HG03565 (cell line): ENCODE data around the gene NR4A3.
A peak's percentile ranks its signal among the peaks of the same experiment; 100 is the strongest.
"Not testable (repeated sequence)": the region's sequence is repeated elsewhere in the genome, so short reads cannot be mapped to it uniquely, and the experiment has no call there.

Source experiments
- ATAC-seq: cut with Tn5 transposase; IDR thresholded peaks from one replicate; pipeline ENCODE4 v1.9.1; 2021; ENCODE audit warnings: mild to moderate bottlenecking, moderate library complexity; ENCODE audit not compliant: unreplicated experiment

NR4A3 gene

DNA sequence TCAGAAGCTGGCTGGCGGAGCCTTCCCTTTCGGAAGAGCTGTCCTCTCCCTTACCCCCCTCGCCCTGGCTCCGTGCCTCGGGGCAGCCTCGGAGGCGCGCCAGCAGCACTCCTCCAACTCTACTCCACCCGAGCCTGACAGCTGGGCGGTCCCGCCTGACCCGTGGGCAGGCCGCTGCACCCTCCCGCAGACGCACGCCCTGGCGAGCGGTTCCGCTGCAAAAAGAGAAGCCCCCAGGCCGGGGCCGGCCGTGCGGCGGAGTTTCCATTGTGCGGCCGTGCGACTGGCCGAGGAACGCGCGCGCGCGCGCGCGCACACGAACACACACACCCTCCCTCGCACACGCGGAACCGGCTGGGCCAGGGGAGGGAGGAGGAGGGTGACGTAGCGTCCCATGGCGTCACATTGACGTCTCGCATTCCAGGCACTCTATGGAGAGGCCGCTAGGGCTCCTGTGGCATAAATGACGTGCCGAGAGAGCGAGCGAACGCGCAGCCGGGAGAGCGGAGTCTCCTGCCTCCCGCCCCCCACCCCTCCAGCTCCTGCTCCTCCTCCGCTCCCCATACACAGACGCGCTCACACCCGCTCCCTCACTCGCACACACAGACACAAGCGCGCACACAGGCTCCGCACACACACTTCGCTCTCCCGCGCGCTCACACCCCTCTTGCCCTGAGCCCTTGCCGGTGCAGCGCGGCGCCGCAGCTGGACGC, at the start of gene NR4A3:
NR4A3 (plus strand) TSS at position 490 of the 713 bp plus-strand sequence. CDS start 6,158 bp downstream, outside the sequence.
- peak; percentile 29 for ATAC-seq

DNA sequence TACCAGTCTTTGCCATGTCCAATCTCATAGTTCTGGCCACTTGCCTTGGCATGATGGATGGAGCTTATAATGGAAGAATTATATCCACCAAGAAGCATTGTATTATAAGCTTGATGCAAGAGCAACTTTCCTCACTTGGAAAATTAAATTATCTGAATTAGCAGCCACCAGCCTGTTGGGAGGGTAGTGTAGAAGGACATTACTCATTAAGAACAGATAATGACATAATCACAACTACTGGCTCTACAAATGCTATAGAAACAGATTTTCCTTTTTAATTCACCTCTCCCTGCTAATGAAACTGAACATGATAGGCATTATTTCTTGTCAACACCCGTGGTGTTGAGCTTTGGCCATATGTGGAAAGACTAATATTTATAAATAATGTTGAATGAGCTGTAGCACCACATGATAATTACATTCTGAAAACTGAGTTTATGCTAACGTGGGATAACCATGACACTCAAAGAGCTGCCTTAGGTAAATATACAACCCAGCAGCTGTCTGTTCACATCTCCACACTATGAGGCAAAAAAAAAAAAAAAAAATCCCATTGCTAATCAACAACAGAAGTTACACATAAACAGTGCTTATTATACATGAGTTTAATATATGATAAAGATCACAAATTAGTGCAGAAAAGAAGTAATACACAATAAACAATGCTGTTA, 48.1 kb upstream of the NR4A3 start:
- ATAC-seq, result no peak

DNA sequence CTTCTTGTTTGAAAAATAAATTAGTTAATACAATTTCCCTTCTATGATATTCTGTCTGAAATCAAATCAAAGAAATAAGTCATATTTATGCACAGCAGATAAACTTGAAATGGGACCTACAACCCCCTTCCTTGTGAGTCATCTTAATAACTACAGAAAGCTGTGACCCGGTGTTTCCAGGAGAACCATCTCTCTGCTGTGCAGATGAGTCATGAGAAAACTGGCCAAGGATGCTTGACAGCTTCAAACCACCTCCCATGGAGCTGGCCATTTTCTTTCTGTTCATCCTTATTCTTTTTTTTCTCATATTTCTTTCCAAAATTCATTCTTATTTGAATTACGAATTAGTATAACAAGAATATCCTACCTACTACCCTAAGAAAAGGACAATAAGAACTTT, 43.4 kb upstream of the NR4A3 start:
- ATAC-seq, result no peak

DNA sequence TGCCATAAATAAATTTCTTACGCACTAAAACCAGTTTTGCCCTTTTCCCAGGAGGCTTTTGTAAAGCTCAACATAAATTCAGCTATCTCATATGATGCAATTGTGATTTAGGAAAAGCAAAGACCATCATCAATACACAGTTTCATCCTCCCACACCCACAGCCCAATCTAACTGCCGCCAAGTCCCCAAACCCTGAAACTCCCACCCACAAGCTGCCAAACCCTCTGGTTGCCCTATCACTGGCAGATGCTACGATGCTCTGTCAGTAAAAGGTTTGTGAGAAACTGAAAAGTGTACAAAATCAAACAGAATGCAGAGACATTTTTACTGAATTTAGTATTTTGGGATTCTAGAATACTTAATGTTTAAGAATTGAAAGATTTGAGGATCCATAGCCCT, 42.8 kb upstream of the NR4A3 start:
- no peak for ATAC-seq

DNA sequence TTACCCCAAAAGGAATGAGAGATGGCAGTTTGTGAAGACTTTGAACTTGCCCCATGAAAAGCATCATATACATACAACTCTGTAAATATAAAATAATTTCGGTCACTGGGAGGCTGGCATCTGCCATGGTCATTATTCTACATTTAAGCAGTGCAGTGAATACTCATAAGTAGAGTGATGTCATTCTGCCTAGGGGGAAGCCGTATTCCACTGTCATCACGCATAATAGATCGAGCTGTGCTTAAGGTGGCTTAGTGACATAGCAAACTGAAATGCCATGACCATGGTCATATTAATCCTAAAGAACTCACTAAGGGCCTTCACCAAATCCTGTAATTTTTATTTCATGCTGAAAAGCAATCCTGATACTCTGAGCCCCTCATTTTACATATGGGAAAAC, 42.4 kb upstream of the NR4A3 start:
- no peak for ATAC-seq

DNA sequence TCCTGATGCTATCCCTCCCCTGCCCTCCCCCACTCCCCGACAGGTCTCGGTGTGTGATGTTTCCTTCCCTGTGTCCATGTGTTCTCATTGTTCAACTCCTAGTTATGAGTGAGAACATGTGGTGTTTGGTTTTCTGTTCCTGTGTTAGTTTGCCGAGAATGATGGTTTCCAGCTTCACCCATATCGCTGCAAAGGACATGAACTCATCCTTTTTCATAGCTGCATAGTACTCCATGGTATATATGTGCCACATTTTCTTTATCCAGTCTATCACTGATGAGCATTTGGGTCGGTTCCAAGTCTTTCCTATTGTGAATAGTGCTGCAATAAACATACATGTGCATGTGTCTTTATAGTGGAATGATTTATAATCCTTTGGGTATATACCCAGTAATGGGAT, 39.3 kb upstream of the NR4A3 start:
- not testable (repeated sequence) for ATAC-seq

DNA sequence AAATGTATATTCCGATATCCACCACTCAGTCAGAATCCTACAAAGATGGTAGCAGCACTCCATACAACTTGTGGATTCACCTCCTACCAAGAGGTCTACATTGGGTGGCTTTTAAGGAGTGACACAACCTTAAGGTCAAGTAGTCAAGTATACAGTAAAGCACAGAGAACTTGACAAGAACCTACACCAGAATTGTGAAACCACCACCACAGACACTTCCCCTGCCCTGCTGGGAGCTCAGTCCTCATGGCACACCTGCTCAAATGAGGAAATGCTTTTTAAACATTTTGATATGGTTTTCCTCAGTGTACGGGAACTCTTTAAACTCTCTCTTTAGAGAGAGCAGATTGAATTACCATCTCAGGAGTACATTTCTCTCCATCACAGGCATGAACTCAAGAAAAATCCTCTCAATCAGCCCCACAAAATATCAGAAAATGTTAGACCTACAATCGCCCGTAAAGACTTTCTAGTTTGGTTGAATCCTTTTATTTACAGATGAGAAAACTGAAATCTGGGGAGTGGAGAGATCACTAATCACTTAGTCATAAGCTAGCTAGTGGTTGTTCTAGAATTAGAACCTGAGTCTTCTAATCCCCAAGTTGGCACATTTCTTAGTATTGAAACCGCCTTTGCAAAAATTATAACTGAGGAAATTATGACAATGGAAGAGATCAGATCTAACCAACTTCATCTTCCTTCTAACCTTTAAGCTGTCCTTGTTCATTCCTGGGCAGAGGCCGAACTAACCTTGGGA, 38.5 kb upstream of the NR4A3 start:
- ATAC-seq, result no peak

DNA sequence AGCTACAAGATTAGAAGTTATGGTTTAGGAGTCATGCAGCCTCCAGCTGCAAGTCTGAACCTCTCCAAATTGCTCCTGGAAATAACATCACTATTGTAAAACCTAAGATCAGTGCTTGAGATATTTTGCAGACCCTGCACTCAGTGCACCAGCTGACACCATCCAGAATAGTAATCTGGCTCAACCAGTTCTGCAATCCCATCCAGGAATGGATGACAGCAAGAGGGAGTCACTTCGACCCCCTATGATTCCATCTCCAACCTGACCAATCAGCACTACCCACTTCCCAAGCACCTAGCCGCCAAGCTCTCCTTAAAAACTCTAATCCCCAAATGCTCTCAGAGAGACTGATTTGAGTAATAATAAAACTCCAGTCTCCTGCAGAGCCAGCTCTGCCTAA, 37.9 kb upstream of the NR4A3 start:
- ATAC-seq, result no peak

DNA sequence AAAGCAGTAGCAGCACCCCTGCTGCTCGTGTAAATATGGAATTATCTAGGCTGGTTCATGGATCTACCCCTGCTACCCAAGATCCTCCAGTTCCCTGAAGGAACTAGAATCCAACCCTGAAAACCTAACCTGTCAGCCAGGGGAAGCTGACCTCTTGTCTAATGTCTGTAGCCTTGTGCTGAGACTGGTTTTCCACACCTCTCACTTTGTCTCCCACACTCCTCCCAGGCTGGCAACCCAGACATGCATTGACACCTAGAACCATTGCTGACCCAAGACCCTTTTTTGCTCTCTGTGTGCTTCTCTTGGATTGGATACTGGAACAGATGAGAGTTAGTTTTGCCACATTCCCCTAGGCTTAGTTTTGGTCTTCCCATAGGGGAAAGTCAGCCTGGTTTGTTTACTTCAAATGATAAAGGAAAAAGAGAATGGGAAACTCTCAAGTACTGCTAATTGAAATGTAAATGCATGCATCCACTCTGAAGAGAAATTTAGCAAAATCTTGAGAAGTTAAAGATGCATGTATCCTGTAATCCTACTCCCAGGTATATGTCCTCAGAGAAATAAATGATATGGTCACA, 36.6 kb upstream of the NR4A3 start:
- no peak for ATAC-seq

DNA sequence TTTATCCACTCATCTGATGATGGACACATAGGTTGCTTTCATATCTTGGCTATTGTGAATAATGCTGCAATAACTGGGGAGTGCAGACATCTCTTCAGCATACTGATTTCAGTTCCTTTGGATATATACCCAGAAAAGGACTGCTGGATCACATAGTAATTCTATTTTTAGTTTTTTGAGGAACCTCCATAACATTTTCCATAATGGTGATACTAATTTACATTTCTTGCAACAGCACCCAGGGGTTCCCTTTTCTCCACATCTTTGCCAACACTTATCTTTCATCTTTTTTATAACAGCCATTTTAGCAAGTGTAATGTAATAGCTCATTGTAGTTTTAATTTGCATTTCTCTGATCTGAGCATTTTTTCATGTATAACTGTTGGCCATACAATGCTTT, 34.1 kb upstream of the NR4A3 start:
- ATAC-seq, result no peak

DNA sequence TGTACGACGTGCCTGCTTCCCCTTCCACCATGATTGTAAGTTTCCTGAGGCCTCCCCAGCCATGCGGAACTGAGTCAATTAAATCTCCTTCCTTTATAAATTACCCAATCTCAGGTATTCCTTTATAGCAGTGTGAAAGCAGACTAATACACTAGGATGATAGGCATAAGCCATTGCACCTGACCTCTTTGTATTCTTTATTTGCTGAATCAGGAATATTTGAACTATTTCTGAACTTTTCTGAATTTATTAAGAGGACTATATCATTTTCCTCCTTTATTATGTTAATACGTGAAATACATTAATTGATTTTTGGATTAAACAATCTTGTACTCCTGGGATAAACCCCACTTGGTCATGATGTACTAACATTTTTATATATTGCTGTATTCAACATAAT, 28.2 kb upstream of the NR4A3 start:
- ATAC-seq, result no peak

DNA sequence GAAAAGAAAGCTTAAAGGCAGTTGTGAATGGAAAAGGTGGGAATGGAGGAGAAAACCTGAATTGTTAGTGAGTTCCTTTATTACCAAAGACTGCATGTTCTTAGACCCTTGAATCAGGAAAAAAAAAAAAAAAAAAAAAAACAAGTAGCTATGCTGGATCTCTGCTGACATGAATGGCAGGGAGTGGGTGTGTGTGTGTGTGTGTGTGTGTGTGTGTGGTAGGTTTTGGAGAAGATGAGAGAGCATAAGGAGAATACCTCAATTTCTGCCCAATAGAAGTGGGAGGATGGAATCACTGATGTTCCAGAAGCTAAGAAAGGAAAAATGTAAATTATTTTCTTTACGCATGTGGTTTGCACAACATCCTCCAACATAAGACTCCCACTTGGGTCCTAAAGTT, 25.5 kb upstream of the NR4A3 start:
- ATAC-seq, result no peak

DNA sequence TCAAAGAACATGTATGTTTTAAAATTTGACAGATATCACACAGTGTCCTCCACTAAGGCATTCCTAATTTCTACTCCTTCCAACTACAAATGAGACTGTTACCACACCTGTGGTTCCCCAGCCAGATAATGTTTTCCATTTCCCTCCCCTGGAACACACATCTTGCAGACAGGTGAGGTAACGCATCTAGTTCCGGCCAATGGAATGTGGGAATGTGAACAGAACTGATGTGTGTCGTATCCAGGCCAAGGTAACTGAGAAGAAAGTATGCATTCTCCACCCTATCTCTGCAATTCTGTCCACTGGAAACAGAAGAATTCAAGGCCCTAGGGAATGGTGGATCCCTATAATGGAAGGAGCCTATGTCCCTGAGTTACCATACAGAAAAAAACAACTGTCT, 19.9 kb upstream of the NR4A3 start:
- no peak for ATAC-seq

DNA sequence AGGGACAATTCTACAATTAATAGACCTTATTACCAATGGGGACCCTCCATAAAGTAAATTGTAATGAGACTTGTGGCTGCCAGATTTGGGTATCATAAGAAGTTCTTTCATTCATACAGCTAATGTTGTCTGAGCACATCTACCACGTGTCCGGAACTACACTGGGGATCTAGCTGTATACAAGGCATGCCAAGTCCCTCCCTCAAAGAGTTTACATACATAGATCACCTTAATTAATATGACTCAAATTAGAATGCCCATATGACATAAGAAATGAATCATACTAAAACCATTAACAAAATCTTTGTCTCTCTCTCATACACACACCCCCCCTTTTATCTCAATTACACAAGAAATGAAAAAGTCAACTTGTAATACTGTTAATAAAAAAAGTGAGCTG, 18.0 kb upstream of the NR4A3 start:
- ATAC-seq, result no peak

DNA sequence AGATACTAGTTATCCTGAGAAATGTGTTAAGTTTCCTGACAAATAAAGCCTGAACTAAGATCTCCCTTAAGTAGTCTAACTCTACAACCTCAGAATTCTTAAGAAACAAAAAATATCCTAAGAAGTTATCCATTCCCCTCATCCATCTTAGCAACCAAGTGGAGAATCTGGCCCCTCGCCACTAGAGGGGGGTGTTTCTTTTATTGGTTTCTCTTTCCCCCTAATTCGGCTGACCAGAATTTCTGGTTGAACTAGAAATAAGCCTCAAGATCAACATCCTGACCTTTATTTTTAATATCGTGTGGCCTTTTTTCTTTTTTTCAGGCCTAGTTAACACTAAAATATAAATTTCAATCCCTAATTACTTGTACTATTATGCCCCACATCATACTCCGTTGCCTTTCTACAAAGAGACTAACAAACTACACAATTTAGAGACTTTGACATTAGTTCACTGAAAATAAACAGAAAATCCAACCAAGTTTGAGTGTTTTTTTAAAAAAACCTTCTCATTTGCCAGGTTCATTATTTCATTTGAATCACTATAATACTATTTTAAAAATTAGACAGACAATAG, 14.3 kb upstream of the NR4A3 start:
- no peak for ATAC-seq

DNA sequence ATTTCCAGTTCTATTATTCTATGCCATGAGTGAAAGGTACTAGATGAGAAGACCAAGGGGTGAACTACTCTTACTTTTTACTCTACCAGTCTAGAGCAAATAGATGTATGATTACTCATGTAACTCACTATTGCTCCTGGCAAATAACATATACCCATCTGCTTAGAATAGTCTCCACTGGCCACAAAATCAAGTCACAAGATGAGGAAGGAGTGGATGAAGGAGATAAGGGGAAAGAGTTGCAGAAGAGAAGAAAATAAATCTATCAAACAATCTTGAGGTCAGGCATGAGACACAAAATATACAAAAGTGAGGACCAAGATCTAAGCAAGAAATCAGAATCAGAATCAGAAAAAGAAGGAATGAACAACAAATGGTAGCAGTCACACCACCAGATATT, 13.7 kb upstream of the NR4A3 start:
- no peak for ATAC-seq

DNA sequence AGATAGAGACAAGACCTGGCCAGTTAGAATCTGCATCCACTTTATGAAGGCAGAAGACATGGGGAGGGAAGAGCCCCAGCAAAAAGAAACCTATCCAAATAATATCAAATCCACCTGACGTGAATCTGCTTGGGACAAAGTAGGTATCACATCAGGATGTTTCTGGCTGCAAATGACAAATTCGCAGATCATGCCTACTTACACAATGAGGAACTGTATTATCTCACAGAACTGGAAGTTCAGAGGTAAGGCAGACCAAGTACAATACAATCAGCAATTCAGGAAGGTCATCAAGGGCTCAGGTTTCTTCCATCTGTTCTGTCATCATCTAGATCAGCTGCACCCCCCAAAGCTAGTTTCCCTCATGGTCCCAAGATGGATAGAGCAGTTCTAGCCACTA, 13.2 kb upstream of the NR4A3 start:
- ATAC-seq, result no peak

DNA sequence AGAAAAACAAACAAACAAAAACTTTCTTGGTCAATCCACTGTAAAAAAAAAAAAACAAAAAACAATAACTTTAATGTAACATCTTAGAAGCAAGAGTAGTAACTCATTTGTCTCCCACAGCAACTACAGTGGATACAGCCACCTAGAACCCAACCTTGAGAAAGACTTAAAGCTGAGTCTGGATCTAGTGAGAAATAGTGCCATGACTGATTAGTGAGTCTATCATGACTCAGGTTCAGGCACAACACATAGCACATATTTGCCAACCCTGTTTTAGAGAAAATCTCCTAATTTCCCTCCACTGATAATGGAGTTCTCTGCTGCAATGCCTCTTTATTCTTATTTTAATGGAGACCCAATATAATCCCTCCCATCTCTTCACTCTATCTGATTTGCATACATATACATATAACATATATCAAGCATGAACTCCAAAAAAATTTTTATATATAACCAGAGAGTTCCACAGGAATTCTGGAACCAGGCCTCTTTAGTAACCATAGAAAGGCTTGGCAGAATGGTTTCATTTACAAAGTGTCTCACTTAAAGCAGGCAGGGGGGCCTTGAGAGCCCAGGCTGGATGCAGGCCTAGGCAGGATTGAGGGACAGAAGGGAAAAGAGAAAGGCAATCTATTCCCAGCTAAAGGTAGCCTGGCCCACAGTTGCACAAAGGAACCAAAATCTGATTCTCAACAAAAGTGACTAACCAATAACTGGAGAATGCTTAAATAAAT, 11.9 kb upstream of the NR4A3 start:
- no peak for ATAC-seq

DNA sequence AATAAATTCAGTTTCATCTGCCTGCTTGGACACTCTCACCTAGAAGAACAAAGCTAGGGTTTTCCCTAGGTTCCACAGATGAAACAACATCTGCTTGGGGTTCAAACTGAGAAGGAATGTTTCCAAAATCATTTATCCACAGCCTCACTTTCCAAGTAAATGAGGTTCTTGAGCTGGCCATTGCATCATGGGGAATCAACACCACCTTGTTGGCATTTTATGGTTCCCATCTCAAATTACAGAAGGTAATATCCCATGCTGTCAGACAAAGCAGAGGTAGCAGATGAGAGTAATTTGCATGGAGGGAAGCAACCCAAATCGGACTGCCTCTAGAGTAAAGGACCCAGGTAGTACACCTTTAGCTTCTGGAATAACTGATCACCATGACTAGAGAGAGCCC, 10.5 kb upstream of the NR4A3 start:
- ATAC-seq, result no peak

DNA sequence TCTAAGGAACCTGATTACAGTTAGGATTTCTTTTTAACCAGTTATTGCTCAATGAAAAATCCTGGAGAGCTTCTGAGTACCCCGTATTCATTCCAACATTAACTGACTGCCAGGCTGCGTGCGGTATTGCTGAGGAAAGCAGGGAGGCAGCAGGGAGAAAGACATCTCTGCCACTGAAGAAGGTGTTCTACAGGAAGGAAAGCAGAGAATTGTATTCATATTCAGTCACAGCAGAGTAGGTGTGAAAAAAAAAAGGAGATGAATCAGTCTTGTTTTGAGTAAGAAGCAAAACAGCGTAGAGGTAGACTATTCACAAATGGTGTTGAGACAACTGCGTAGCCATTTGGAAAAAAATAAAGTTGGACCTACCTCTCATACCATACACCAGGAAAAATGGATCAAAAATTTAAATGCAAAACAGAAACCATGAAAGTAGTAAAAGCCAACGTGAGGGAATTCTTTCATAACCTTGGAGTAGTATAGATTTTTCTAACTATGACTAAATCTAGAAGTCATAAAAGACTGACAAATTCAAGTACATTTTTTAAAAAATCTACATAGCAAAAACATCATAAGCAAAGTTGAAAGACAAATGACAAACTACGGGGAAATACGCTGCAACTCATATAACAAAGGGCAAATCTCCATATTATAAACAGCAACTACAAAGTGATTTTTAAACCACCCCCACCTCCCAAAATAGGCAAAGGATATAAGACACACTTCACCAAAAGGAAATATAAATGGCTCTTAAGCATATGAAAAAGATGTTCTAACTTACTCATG, 9.9 kb upstream of the NR4A3 start:
- peak; percentile 47 for ATAC-seq
